Heart left ventricle (tissue), 13 donors: ENCODE results near the gene GSTM5.
"Not testable (repeated sequence)": the region's sequence is repeated elsewhere in the genome, so short reads cannot be mapped to it uniquely, and the experiment has no call there.

ENCODE experiments used
- POLR2A ChIP-seq, 2 donors: fragments of 450-650 bp; IDR thresholded peaks; one replicate each; pipeline ENCODE4 v1.6.1; 2017; ENCODE audit warnings: antibody characterized with exemption in 2 of 2, mild to moderate bottlenecking in 2 of 2, moderate library complexity in 2 of 2
- TF ChIP-seq, protein P1 (sequence below), 12 donors: fragments of 200-600 bp; sonication (generic) in 4 of 12; IDR thresholded peaks; one replicate each; pipeline versions ENCODE4 v1.5.0 to v1.8.0; 2018 to 2022; ENCODE audit warnings: antibody characterized with exemption in 12 of 12, mild to moderate bottlenecking in 5 of 12
- donor health status: ischemic (EF 13 %, LVEDD 7.1; RV severe dilation, severe dysfunction).
- donor health status: DM: no; HTN: yes; CAD: no.
- donor health status: DM: no; HTN: no; CAD: no.
- donor health status: ischemic (EF 25% LVEDD 6.9; RV normal size, moderate dysfunction).
- donor health status: ischemic (EF 25% LVEDD 5.7; RV mildly dilated, moderate dysfunction).
- donor health status: ischemic (EF 35%, LVEDD 5.7; RV mildly dilated, moderate dysfunction).
- donor health status: nonischemic (EF 11% LVEDD 7.7; RV severe dilation, severe dysfunction).
- donor health status: DM: yes; HTN: yes; CAD: no.
- donor health status: PGD.
- donor health status: ischemic (EF 29% LVEDD 5.4; RV normal size, mild dysfunction).
- donor health status: nonischemic (EF 23%, LVEDD 6.1; RV moderate dilation, normal function).

DNA sequence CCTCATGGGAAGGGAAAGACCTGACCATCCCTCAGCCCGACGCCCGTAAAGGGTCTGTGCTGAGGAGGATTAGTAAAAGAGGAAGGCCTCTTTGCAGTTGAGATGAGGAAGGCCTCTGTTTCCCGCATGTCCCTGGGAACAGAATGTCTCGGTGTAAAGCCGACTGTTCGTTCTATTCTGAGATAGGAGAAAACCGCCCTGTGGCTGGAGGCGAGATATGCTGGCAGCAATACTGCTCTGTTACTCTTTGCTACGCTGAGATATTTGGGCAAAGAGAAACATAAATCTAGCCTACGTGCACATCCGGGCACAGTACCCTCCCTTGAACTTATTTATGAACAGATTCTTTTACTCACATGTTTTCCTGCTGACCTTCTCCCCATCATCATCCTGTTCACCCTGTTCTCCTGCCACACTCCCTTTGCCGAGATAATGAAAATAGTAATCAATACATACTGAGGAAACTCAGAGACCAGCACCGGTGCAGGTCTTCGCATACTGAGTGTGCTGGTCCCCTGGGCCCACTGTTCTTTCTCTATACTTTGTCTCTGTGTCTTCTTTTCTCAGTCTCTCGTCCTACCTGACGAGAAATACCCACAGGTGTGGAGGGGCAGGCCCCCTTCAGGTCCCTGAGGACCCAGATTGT is 55.1 kb downstream of the GSTM5 start:
- TF ChIP-seq, protein P1, sequence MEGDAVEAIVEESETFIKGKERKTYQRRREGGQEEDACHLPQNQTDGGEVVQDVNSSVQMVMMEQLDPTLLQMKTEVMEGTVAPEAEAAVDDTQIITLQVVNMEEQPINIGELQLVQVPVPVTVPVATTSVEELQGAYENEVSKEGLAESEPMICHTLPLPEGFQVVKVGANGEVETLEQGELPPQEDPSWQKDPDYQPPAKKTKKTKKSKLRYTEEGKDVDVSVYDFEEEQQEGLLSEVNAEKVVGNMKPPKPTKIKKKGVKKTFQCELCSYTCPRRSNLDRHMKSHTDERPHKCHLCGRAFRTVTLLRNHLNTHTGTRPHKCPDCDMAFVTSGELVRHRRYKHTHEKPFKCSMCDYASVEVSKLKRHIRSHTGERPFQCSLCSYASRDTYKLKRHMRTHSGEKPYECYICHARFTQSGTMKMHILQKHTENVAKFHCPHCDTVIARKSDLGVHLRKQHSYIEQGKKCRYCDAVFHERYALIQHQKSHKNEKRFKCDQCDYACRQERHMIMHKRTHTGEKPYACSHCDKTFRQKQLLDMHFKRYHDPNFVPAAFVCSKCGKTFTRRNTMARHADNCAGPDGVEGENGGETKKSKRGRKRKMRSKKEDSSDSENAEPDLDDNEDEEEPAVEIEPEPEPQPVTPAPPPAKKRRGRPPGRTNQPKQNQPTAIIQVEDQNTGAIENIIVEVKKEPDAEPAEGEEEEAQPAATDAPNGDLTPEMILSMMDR (IDR thresholded peaks at IDR 0.05), result not testable (repeated sequence)
- TF ChIP-seq POLR2A (IDR thresholded peaks at IDR 0.05), result not testable (repeated sequence)
